Spleen (tissue), 7 donors: Measurements from ENCODE around the gene GNB1.

Experiments used
- CTCF ChIP-seq, 11 experiments: fragments of 200-600 bp in 7 of 11; fragments of 450-650 bp in 4 of 11; sonication (generic) in 4 of 11; IDR thresholded peaks in 8 of 11; conservative IDR thresholded peaks in 3 of 11; 1 replicate in 7 of 11; 2 replicates in 4 of 11; pipeline versions ENCODE4 v1.4.0 to v1.8.0; 2016 to 2021; ENCODE audit warnings: antibody characterized with exemption in 11 of 11, inconsistent platforms in 4 of 11, mild to moderate bottlenecking in 1 of 11
- POLR2A ChIP-seq, 3 donors: fragments of 450-650 bp; IDR thresholded peaks; one replicate each; pipeline ENCODE4 v1.5.1; 2017; ENCODE audit warnings: antibody characterized with exemption in 3 of 3, mild to moderate bottlenecking in 1 of 3
- POLR2AphosphoS5 ChIP-seq, 3 donors: sonication (generic); formaldehyde crosslinking; IDR thresholded peaks; one replicate each; pipeline ENCODE4 v1.5.1; 2017; ENCODE audit warnings: antibody characterized with exemption in 3 of 3
- donor health status: DM: no; HTN: no; CAD: no; lungs with moderate emphysema.
- donor health status: DM: no; HTN: no; CAD: no.
- donor health status: DM: no; HTN: no; CAD: no.

DNA sequence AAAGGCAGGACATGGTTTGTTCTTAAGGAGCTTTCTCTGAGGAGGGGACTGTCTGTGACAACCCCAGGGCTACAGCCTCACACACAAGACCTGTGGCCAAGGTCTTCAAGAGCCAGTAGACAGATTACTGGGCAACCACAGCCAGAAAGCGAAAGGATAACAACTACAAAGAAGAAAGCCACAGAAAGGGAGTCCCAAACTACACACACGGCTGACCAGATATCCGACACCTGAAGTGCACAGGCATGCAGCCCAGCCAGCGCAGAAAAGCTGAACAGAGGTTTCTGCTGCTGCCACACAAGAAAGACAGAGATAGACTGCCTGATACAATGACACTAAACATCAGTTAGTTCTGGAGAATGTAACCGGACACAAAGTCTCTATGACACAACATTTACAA, 91.2 kb downstream of the GNB1 start:
- no peak for TF ChIP-seq CTCF (IDR thresholded peaks at IDR 0.05 in 8 of 11, conservative IDR thresholded peaks at IDR 0.05 in 3 of 11)
- no peak for TF ChIP-seq POLR2AphosphoS5 (IDR thresholded peaks at IDR 0.05)
- no peak for TF ChIP-seq POLR2A (IDR thresholded peaks at IDR 0.05)
